Memory B cell (primary cell): Measurements from ENCODE around the gene PLEKHH1.
"Not testable (repeated sequence)": the region's sequence is repeated elsewhere in the genome, so short reads cannot be mapped to it uniquely, and the experiment has no call there.

Experiments
- ATAC-seq: fragments of 150-1000 bp; cut with Tn5 transposase; 2 replicates; pipeline ENCODE4 v1.10.0; 2021; ENCODE audit warnings: low read depth, mild to moderate bottlenecking, moderate library complexity
- DNase-seq, 2 donors: peaks; one replicate each; pipeline ENCODE4 v3.0.0; 2022; ENCODE audit warnings: low spot score in 2 of 2
- H3K27ac Mint-ChIP-seq: one replicate; pipeline ENCODE4 v1.8.0; 2022; ENCODE audit warnings: mild to moderate bottlenecking, moderate library complexity, mixed read lengths
- H3K27me3 Mint-ChIP-seq: one replicate; pipeline ENCODE4 v1.8.0; 2022; ENCODE audit warnings: mixed read lengths
- H3K36me3 Mint-ChIP-seq: one replicate; pipeline ENCODE4 v1.8.0; 2022; ENCODE audit warnings: mild to moderate bottlenecking, mixed read lengths
- H3K4me1 Mint-ChIP-seq: one replicate; pipeline ENCODE4 v1.8.0; 2022; ENCODE audit warnings: mixed read lengths
- H3K4me3 Mint-ChIP-seq: one replicate; pipeline ENCODE4 v1.8.0; 2022; ENCODE audit warnings: mild to moderate bottlenecking, moderate library complexity, mixed read lengths
- H3K9me3 Mint-ChIP-seq: one replicate; pipeline ENCODE4 v1.8.0; 2022; ENCODE audit warnings: mixed read lengths

PLEKHH1 gene

DNA sequence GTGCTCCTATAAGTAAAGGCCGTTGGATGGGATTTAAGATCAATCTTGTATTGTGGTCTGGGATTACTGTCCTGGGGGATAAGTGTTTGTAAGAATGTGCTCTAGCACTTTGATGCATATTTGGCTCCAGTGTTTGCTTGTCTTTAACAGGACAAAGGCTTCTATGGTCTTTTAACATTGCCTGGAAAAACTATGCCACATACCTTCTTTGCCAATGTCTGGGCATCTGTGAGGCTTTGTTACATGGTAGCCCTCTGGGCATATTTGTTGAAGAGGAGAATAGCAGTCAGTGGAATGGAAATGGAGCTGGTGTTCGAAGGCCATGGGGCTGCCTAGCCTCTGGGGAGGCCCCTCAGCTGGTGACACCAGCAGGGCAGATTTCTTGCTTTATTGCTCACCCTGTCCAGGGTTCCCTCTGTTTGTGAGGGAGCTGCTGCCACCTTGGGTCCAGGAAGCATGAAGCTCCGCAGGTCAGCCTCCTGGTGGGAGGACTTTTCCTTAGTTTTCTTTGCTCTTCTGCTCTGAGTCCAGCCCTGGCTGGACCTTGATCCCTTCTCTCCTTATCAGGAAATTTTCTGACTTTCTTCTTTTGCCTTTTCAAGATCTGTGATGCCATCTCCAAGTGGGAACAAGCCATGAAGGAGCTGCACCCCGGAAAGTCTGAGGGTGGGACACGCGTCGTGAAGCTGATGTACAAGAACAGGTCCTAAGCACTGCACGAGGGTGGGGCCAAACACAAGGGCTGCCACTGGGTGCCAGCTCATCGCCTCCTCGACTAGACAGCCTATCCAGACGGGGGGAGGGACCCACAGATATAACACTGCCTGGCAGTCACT is 47.5 kb downstream of the PLEKHH1 start:
- DNase-seq (no peak), ATAC-seq (no peak)
- H3K4me3 Mint-ChIP-seq = no peak overlapping the region
- H3K27me3 Mint-ChIP-seq = no peaks in the 10 kb centered on the region
- H3K4me1 Mint-ChIP-seq = no peaks in the 10 kb centered on the region
- no peaks in the 10 kb centered on the region for H3K9me3 Mint-ChIP-seq
- H3K36me3 Mint-ChIP-seq = no peaks in the 10 kb centered on the region
- no peak overlapping the region for H3K27ac Mint-ChIP-seq

DNA sequence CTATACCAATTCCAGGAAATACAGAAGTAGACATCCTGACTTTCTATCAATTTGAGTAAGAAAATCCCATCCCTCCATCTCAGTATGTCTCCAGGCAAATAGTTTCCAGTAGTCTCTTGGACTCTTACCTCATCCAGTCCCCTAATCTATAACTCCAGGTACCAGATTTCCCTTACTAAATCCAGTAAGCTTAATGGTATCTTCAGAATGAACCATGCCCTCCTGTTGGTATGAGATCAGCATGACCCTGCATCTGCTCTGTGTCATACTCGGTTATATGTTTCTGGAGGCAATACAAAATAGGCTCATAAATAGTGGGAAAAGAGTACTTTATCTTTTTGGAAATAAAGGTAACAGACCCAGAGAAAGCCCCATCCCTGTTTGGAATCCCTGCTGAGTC is 48.6 kb downstream of the PLEKHH1 start:
- peaks cover 6% of the 10 kb centered on the region for H3K4me1 Mint-ChIP-seq
- H3K9me3 Mint-ChIP-seq = no peaks in the 10 kb centered on the region
- peaks cover 3% of the 10 kb centered on the region for H3K36me3 Mint-ChIP-seq
- H3K27ac Mint-ChIP-seq = no peak overlapping the region
- H3K4me3 Mint-ChIP-seq = no peak overlapping the region
- no peaks in the 10 kb centered on the region for H3K27me3 Mint-ChIP-seq
- ATAC-seq = no peak
- DNase-seq = no peak

DNA sequence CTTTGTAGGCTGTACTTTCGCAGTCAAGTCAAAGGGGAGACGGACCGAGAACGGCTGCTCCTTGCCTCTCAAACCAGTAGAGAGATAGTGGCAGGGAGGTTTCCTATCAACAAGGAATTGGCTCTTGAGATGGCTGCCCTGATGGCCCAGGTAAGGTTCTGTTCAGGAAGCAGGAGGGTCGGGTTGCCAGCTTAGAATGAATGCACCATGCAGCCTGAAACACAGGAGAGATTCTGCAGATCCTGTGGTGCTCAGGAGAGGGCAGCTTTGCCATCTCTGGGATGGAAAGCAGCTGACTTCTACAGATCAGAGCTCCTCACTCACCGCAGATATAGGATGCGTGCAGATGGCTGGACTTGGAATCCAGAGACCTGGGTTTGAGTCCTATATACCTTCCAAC is 49.0 kb downstream of the PLEKHH1 start:
- no peak for DNase-seq
- ATAC-seq = no peak
- Mint-ChIP-seq H3K4me3 (no peak overlapping the region), H3K27ac (no peak overlapping the region), H3K27me3 (no peaks in the 10 kb centered on the region), H3K9me3 (no peaks in the 10 kb centered on the region), H3K36me3 (peaks cover 3% of the 10 kb centered on the region), H3K4me1 (peaks cover 8% of the 10 kb centered on the region)

DNA sequence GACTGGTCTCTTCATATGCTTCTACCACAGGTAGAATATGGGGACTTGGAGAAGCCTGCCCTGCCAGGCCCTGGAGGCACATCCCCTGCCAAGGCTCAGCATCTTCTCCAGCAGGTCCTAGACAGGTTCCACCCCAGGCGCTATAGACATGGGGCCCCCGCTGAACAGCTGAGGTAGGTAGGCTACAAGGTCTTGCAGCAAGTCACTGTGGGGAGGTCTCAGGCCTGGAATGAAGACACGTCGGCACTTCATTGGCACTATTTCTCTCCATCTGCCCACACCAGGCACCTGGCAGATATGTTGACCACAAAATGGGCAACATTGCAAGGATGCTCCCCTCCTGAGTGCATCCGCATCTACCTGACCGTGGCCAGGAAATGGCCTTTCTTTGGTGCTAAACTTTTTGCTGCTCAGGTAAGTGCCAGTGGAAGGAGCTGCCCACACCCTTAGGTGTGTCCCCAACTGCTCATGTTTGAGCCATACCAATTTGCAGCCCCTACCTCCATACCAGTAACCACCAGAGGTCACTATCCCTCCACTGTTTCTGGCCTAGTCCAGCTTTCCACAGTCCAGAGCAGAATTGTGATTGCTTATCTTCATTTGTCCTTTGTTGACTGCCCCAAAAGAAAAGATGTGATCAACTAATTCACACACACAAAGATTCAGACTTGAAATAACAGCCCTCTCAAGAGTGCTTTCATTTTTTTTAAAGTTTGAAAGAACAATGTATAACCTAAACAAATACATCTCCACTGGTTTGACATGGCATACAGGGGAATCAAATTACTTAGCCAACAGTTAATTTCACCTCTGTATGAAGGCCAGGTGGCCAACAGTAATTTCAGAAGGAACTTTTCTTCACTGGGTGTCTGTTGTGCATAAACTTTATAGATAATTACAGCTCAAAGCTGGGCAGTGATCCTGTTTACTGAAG is 50.9 kb downstream of the PLEKHH1 start:
- DNase-seq (peak; percentile 54 to 65), ATAC-seq (peak; percentile 96)
- peaks cover 3% of the 10 kb centered on the region for H3K36me3 Mint-ChIP-seq
- H3K27ac Mint-ChIP-seq = no peak overlapping the region
- peaks cover 8% of the 10 kb centered on the region for H3K4me1 Mint-ChIP-seq
- no peaks in the 10 kb centered on the region for H3K27me3 Mint-ChIP-seq
- no peaks in the 10 kb centered on the region for H3K9me3 Mint-ChIP-seq
- no peak overlapping the region for H3K4me3 Mint-ChIP-seq

DNA sequence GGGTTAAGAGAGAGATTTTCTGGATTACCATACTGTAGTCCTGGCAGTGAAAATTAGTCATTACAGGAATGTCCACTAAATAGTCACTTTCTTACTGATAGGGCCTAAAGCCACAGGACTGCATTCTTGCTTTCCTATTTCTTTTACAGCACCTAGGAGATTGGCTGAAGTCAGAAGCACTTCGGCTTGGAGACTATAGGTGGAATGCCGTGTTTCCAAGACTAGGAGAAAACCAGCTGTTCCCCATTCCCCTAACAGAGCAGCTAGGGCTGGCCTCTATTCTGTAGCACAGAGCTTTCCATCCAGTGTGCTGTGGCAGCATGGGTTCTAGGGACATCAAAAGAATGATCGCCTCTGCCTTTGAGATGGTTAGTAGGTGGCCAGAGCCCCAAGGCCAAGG is 51.9 kb downstream of the PLEKHH1 start:
- H3K4me3 Mint-ChIP-seq = no peak overlapping the region
- H3K36me3 Mint-ChIP-seq = peaks cover 5% of the 10 kb centered on the region

DNA sequence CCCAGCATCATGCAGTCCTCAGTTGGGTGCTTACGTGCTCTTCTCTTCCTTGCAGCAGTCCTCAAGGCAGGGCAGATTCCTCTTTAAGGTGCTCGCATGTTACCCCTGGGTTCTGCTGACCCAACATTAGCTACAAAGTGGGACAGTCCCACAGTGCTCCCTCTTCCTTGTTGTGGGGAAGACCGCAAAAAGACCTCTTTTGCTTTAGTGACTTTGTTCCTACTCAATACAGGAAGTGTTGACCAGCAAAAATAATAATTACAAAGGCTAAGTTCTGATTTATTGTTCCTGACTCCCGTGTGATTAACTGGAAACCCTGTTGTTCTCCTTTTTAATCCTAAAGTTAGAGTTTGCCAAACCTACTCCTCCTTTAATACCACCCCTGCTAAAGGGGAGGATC is 53.3 kb downstream of the PLEKHH1 start:
- ATAC-seq (no peak), DNase-seq (no peak)
- Mint-ChIP-seq H3K4me1 (peaks cover 8% of the 10 kb centered on the region), H3K27me3 (no peaks in the 10 kb centered on the region), H3K9me3 (no peaks in the 10 kb centered on the region), H3K36me3 (peaks cover 7% of the 10 kb centered on the region), H3K27ac (peak overlapping the region; percentile 69), H3K4me3 (no peak overlapping the region)

More for the DNA sequence above, 51.9 kb downstream of the PLEKHH1 start:
- Mint-ChIP-seq H3K27ac (no peak overlapping the region), H3K4me1 (peaks cover 8% of the 10 kb centered on the region), H3K9me3 (no peaks in the 10 kb centered on the region), H3K27me3 (no peaks in the 10 kb centered on the region)
- ATAC-seq (no peak), DNase-seq (no peak)

DNA sequence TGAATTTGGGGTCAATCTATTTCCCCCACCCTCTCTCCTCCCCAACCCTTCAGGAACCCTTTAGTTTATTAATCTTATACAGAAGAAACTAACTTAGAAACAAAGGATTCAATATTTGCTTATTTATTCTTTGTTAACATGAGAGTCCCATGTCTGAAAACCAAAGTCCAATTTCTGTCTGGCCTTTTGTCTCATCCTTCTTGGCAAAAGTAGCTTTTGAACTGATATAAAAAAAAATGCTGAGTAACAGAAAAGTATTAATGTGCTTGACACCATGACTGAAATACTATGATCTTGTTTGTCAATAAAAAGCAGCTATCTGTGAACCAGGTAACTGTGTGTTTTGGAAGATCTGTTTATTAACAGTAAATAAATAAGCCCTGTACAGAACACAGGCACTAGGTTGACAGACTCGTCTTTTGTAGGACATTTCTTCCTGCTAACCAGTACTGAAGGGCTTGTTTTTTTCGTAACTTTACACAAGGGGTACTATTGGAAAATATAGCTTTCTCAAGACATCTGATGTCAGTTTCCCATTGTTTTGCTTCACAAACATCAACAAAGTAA is 56.2 kb downstream of the PLEKHH1 start:
- Mint-ChIP-seq H3K36me3 (peaks cover 16% of the 10 kb centered on the region), H3K4me3 (no peak overlapping the region), H3K27me3 (no peaks in the 10 kb centered on the region), H3K9me3 (no peaks in the 10 kb centered on the region), H3K4me1 (peaks cover 11% of the 10 kb centered on the region), H3K27ac (no peak overlapping the region)
- DNase-seq (no peak), ATAC-seq (no peak)

DNA sequence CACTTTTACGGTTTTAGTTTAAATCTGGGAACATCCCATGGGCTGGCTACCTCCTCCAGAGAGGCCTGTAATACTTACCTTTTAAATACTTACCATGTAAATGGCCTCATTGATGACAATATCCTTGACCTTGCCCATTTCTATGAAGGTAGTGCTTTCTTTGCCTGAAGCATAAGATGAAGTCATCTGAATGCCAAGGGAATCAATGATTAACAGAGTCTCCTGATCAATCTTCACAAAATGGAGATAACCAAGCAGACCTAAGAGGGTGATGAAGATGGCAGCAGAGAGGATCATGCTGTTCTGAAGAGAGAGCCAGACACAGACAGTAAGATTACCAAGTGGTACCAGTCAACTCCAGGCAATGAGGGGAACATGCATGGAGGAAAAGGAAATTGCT is 60.6 kb downstream of the PLEKHH1 start:
- peaks cover 16% of the 10 kb centered on the region for H3K36me3 Mint-ChIP-seq
- H3K27me3 Mint-ChIP-seq, ATAC-seq, H3K4me3 Mint-ChIP-seq, H3K9me3 Mint-ChIP-seq, H3K27ac Mint-ChIP-seq, DNase-seq: not testable (repeated sequence)
- peaks cover 22% of the 10 kb centered on the region for H3K4me1 Mint-ChIP-seq

DNA sequence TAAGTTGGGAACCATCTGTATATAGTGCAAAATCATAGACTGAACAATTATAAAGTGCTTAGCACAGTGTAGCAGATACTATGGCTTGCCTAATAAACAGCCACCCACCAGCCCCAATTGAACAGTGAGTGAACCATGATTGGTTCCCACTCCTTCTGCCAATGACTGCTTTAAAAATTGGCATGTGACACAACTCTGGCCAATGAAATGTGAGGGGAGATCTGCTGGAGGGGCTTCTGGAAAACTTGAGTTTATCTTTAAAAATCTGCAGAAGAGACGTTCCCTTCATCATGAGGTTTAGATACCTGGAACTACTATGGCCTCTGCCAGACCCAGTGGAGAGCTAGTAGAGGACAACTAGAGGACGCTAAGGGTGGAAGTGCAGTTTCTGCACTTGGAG is 62.3 kb downstream of the PLEKHH1 start:
- no peak overlapping the region for H3K4me3 Mint-ChIP-seq
- peaks cover 14% of the 10 kb centered on the region for H3K36me3 Mint-ChIP-seq
- ATAC-seq (no peak), DNase-seq (no peak)
- no peaks in the 10 kb centered on the region for H3K9me3 Mint-ChIP-seq
- H3K27me3 Mint-ChIP-seq = no peaks in the 10 kb centered on the region
- H3K4me1 Mint-ChIP-seq = peaks cover 33% of the 10 kb centered on the region
- peak overlapping the region; percentile 46 for H3K27ac Mint-ChIP-seq

DNA sequence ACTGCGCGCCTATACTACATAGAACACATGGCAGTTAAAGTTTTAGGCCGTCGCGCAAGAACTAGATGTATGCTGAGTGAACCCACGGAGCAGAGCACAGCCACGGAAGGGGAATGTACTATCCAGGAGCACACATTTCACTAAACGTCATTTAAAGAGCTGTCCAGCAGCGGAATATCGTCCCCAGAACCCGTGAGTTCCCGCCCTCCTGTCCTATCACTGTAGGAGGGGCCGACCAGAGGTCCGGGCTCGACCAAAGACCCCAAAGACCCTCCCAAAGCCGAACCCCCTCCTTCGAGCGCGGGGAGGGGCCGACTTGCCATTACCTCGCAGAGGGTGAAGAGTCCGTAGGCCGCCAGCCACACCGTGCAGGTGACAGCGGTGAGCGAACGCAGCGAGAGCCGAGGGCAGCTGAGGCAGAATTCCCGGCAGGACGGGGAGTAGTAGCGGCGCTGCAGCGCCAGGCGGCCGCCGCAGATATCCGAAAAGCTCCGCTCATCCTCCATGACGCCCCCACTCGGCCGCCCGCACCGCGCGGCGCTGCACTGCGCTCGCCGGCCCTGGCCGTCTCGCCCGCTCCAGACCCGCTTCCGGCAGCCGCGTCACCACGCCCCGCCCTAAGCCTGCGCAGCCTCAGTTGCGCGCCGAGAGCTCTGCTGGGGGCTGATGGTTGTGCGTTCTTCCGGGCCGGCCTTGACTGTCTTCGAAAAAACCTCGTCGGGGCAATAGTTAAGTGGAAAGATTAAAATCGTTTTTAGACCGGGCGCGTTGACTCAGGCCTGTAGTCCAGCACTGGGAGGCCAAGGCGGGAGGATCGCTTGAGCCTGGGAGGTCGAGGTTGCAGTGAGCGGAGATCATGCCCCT is 66.8 kb downstream of the PLEKHH1 start, which contains the start of gene PIGH:
Gene PIGH (minus strand): TSS at position 571 of the 864 bp plus-strand sequence. CDS start 65 bp downstream, at position 506.
- ATAC-seq = peak; percentile 86
- Mint-ChIP-seq H3K4me3 (peak within 1 kb of the TSS; percentile 96), H3K27ac (peak within 1 kb of the TSS; percentile 95), H3K4me1 (peaks cover 48% of the 10 kb centered on the region), H3K27me3 (no peaks in the 10 kb centered on the region), H3K36me3 (peaks cover 2% of the 10 kb centered on the region), H3K9me3 (peaks cover 3% of the 10 kb centered on the region)
- DNase-seq = peak; percentile 95 to 96

DNA sequence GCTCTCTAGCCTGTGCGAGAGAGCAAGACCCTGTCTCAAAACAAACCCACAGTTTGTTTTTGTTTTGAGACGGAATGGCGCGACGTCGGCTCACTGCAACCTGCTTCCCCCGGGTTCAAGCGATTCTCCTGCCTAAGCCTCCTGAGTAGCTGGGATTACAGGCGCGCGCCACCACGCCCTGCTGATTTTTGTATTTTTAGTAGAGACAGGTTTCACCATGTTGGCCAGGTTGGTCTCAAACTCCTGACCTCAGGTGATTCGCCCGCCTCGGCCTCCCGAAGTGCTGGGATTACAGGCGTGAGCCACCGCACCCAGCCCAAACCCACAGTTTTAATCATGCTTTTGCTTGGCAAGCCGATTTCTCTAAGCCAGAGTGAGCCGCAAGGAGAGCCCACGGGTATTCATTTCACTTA is 67.5 kb downstream of the PLEKHH1 start:
- not testable (repeated sequence) for H3K36me3 Mint-ChIP-seq, H3K9me3 Mint-ChIP-seq, DNase-seq, ATAC-seq, H3K27me3 Mint-ChIP-seq
- H3K4me3 Mint-ChIP-seq = peak overlapping the region; percentile 96
- H3K4me1 Mint-ChIP-seq = peaks cover 44% of the 10 kb centered on the region
- H3K27ac Mint-ChIP-seq = peak overlapping the region; percentile 95

DNA sequence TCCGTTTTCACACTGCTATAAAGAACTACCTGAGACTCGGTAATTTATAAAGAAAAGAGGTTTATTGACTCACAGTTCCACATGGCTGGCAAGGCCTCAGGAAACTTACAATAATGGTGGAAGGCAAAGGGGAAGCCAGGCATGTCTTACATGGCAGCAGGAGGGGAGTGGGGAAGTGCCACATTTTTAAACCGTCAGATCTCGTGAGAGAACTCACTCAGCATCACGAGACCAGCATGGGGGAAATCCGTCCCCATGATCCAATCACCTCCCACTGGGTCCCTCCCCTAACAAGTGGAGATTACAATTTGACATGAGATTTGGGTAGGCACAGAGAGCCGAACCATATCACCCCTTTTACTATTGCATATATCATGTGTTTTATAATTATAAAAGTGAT is 69.0 kb downstream of the PLEKHH1 start:
- peak overlapping the region; percentile 27 for H3K4me3 Mint-ChIP-seq
- peaks cover 39% of the 10 kb centered on the region for H3K4me1 Mint-ChIP-seq
- H3K36me3 Mint-ChIP-seq = no peaks in the 10 kb centered on the region
- H3K9me3 Mint-ChIP-seq = peaks cover 3% of the 10 kb centered on the region
- ATAC-seq (peak; percentile 26), DNase-seq (peak in 1 of 2 donors; percentile 29)
- H3K27ac Mint-ChIP-seq = peak overlapping the region; percentile 95
- H3K27me3 Mint-ChIP-seq = no peaks in the 10 kb centered on the region

DNA sequence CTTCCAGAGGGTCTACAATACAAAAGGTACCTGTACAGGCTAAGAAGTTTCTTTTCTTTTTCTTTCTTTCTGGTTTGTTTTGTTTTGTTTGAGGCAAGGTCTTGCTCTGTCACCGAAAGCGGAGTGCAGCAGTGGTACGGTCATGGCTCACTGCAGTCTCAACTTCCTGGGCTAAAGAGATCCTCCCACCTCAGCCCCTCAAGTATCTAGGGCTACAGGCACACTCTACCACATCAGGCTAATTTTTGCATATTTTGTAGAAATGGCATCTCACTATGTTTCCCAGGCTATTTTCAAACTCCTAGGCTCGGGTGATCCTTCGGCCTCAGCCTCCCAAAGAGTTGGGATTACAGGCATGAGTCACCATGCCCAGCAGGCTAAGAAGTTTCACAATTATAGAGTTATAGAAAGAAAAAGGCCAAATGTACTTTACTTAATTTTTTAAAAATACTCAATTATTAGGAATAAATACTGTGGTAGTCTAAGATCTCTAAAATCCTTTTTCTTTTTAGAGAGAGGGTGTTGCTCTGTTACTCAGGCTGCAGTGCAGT is 70.0 kb downstream of the PLEKHH1 start:
- H3K4me3 Mint-ChIP-seq = peak overlapping the region; percentile 71
- no peaks in the 10 kb centered on the region for H3K36me3 Mint-ChIP-seq
- no peaks in the 10 kb centered on the region for H3K27me3 Mint-ChIP-seq
- DNase-seq = peak in 1 of 2 donors; percentile 58
- ATAC-seq = peak; percentile 73
- H3K4me1 Mint-ChIP-seq = peaks cover 32% of the 10 kb centered on the region
- H3K27ac Mint-ChIP-seq = peak overlapping the region; percentile 90
- peaks cover 3% of the 10 kb centered on the region for H3K9me3 Mint-ChIP-seq
